Vagina (tissue), 2 donors: ENCODE measurements around the gene C16orf54. TPM values are rescaled to one million over a fixed set of nuclear protein-coding genes. Genes with fewer than 3 reads are reported as not detected.
"Not testable (repeated sequence)": the region's sequence is repeated elsewhere in the genome, so short reads cannot be mapped to it uniquely, and the experiment has no call there.

ENCODE experiments used
- DNase-seq, 2 donors: peaks; one replicate each; pipeline ENCODE4 v3.0.0-alpha.2; 2017; ENCODE audit errors: extremely low spot score in 2 of 2
- H3K27ac ChIP-seq: fragments of 200-600 bp; sonication (generic); one replicate; pipeline ENCODE4 v1.5.1; 2019
- H3K27me3 ChIP-seq: fragments of 200-600 bp; sonication (generic); one replicate; pipeline ENCODE4 v1.5.1; 2019
- H3K36me3 ChIP-seq, 2 donors: fragments of 200-600 bp; sonication (generic); one replicate each; pipeline ENCODE4 v1.5.1; 2017 to 2019
- H3K4me1 ChIP-seq: fragments of 200-600 bp; sonication (generic); one replicate; pipeline ENCODE4 v1.5.1; 2019
- H3K4me3 ChIP-seq, 2 donors: fragments of 200-600 bp; sonication (generic); 1 replicate in 1 of 2; 2 replicates in 1 of 2; pipeline ENCODE4 v1.5.1; 2016 to 2019
- H3K9me3 ChIP-seq: fragments of 200-600 bp; sonication (generic); one replicate; pipeline ENCODE4 v1.5.1; 2019
- POLR2A ChIP-seq, 2 donors: fragments of 450-650 bp; IDR thresholded peaks; one replicate each; pipeline ENCODE4 v1.6.1; 2017; ENCODE audit warnings: antibody characterized with exemption in 2 of 2, mild to moderate bottlenecking in 2 of 2, moderate library complexity in 2 of 2
- POLR2AphosphoS5 ChIP-seq, 2 donors: sonication (generic); formaldehyde crosslinking; IDR thresholded peaks; one replicate each; pipeline ENCODE4 v1.9.0; 2017; ENCODE audit warnings: antibody characterized with exemption in 2 of 2, mild to moderate bottlenecking in 2 of 2, low read depth in 1 of 2; ENCODE audit not compliant: insufficient read depth in 1 of 2
- intact Hi-C: fragments of 100-400 bp; cut with DNase I; formaldehyde crosslinking; loops from one replicate; pipeline ENCODE4 v1.15.1; 2023
- total RNA-seq: library from RNA; depleted of rRNA; stranded (reverse); fragments of >200 nt; gene quantifications from one replicate; pipeline ENCODE4 v1.2.3, GENCODE V29; 2016
- TF ChIP-seq, protein P1 (sequence below), 3 experiments: fragments of 450-650 bp in 2 of 3; fragments of 200-600 bp in 1 of 3; sonication (generic) in 1 of 3; IDR thresholded peaks; one replicate each; pipeline ENCODE4 v1.5.1; 2017 to 2019; ENCODE audit warnings: antibody characterized with exemption in 3 of 3, mild to moderate bottlenecking in 2 of 3, moderate library complexity in 2 of 3

The C16orf54 gene
- total RNA-seq, 1 donor from 2014 or later, result 3.2 TPM

DNA sequence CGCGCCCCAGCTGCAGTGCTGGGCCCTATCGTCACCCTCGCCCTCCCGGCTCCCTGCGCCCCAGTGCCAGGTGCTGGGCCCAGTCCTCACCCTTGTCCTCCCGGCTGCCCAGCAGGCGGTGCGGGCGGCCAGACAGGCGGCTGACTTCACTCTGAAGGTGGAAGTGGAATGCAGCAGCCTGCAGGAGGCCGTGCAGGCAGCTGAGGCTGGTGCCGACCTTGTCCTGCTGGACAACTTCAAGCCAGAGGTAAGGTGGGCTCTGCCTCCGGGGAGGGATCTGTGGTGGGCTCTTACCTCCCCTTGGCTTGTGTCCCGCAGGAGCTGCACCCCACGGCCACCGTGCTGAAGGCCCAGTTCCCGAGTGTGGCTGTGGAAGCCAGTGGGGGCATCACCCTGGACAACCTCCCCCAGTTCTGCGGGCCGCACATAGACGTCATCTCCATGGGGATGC lies 48.9 kb downstream of the C16orf54 start:
- no peak overlapping the region for H3K4me3 ChIP-seq
- no peaks in the 10 kb centered on the region for H3K27me3 ChIP-seq
- intact Hi-C loops, result no loop called here
- no peaks in the 10 kb centered on the region for H3K36me3 ChIP-seq
- H3K4me1 ChIP-seq, result peaks cover 9% of the 10 kb centered on the region
- no peak for DNase-seq
- no peak for TF ChIP-seq POLR2A (IDR thresholded peaks at IDR 0.05)
- no peak for TF ChIP-seq POLR2AphosphoS5 (IDR thresholded peaks at IDR 0.05; ENCODE audit: insufficient read depth in 1 of 2, low read depth in 1 of 2)
- TF ChIP-seq, protein P1, sequence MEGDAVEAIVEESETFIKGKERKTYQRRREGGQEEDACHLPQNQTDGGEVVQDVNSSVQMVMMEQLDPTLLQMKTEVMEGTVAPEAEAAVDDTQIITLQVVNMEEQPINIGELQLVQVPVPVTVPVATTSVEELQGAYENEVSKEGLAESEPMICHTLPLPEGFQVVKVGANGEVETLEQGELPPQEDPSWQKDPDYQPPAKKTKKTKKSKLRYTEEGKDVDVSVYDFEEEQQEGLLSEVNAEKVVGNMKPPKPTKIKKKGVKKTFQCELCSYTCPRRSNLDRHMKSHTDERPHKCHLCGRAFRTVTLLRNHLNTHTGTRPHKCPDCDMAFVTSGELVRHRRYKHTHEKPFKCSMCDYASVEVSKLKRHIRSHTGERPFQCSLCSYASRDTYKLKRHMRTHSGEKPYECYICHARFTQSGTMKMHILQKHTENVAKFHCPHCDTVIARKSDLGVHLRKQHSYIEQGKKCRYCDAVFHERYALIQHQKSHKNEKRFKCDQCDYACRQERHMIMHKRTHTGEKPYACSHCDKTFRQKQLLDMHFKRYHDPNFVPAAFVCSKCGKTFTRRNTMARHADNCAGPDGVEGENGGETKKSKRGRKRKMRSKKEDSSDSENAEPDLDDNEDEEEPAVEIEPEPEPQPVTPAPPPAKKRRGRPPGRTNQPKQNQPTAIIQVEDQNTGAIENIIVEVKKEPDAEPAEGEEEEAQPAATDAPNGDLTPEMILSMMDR (IDR thresholded peaks at IDR 0.05), result no peak
- H3K27ac ChIP-seq, result no peak overlapping the region
- H3K9me3 ChIP-seq, result no peaks in the 10 kb centered on the region

DNA sequence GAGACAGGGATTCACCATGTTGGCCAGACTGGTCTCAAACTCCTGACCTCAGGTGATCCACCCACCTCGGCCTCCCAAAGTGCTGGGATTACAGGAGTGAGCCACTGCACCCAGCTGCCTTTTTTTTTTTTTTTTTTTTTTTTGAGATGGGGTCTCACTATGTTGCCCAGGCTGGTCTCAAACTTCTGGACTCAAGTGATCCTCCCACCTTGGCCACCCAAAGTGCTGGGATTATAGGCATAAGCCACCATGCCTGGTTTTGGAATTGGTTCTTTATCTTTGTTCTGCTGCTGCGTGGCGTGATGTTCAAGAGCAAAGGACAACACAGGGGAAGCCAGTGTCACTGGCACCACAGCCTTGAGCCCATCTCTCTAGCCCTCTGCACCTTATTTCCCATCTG lies 50.1 kb downstream of the C16orf54 start:
- H3K4me3 ChIP-seq, H3K27ac ChIP-seq, H3K27me3 ChIP-seq, H3K9me3 ChIP-seq, DNase-seq, intact Hi-C loops, H3K36me3 ChIP-seq, H3K4me1 ChIP-seq: not testable (repeated sequence)

DNA sequence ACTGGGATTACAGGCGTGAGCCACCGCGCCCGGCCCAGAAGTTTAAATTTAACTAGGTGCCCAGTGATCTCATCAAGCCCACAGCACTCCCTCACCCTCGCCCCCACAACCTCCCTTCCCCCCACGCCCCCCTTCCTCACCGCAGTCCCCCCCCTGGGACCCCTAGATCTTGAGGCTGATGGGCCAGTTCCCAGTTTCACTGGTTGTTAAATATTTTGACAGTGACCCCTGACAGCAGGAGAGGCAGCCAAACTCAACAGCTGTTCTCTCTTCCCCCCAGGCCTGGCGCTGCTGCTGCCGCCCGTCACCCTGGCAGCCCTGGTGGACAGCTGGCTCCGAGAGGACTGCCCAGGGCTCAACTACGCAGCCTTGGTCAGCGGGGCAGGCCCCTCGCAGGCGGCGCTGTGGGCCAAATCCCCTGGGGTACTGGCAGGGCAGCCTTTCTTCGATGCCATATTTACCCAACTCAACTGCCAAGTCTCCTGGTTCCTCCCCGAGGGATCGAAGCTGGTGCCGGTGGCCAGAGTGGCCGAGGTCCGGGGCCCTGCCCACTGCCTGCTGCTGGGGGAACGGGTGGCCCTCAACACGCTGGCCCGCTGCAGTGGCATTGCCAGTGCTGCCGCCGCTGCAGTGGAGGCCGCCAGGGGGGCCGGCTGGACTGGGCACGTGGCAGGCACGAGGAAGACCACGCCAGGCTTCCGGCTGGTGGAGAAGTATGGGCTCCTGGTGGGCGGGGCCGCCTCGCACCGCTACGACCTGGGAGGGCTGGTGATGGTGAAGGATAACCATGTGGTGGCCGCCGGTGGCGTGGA lies 51.2 kb downstream of the C16orf54 start:
- Histone ChIP-seq H3K4me1 (peaks cover 5% of the 10 kb centered on the region), H3K36me3 (no peaks in the 10 kb centered on the region), H3K4me3 (no peak overlapping the region), H3K27me3 (no peaks in the 10 kb centered on the region), H3K27ac (peak overlapping the region; percentile 44), H3K9me3 (no peaks in the 10 kb centered on the region)
- TF ChIP-seq, protein P1 (IDR thresholded peaks at IDR 0.05), result no peak
- TF ChIP-seq POLR2A (IDR thresholded peaks at IDR 0.05), result no peak
- TF ChIP-seq POLR2AphosphoS5 (IDR thresholded peaks at IDR 0.05; ENCODE audit: insufficient read depth in 1 of 2, low read depth in 1 of 2), result no peak
- intact Hi-C loops, result no loop called here
- no peak for DNase-seq

DNA sequence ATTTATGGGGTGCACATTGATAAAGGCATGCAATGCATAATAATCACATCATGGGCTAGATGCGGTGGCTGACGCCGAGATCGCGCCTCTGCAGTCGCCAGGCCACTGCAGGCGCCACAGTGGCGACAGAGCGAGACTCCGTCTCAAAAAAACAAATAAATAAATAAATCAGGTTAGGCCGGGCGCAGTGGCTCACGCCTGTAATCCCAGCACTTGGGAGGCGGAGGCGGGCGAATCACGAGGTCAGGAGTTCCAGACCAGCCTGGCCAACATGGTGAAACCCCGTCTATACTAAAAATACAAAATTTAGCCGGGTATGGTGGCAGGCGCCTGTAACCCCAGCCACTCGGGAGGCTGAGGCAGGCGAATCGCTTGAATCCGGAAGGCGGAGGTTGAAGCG lies 53.2 kb downstream of the C16orf54 start:
- H3K4me3 ChIP-seq, intact Hi-C loops, H3K9me3 ChIP-seq, H3K4me1 ChIP-seq, H3K27me3 ChIP-seq, H3K27ac ChIP-seq, DNase-seq, H3K36me3 ChIP-seq: not testable (repeated sequence)

Other genes with a start within 250 kb of the C16orf54 start
- 73.2 TPM for gene NPIPB12, start 239.6 kb downstream of the C16orf54 start, total RNA-seq
- 7.4 TPM for gene SPN, start 82.7 kb downstream of the C16orf54 start, total RNA-seq
- 13.8 TPM for gene QPRT, start 66.8 kb downstream of the C16orf54 start, total RNA-seq
- not detected for gene ZG16, start 32.3 kb upstream of the C16orf54 start, total RNA-seq
- gene KIF22, start 44.8 kb upstream of the C16orf54 start, total RNA-seq, result 18.9 TPM
- 87.7 TPM for gene MAZ, start 60.5 kb upstream of the C16orf54 start, total RNA-seq
- 20.4 TPM for gene PRRT2, start 66.2 kb upstream of the C16orf54 start, total RNA-seq
- gene PAGR1, start 70.2 kb upstream of the C16orf54 start, total RNA-seq, result 23.6 TPM
- 111 TPM for gene MVP, start 74.5 kb upstream of the C16orf54 start, total RNA-seq
- gene CDIPT, start 117.2 kb upstream of the C16orf54 start, total RNA-seq, result 89.4 TPM
- gene SEZ6L2, start 153.6 kb upstream of the C16orf54 start, total RNA-seq, result 15.7 TPM
- not detected for gene ASPHD1, start 154.5 kb upstream of the C16orf54 start, total RNA-seq
- 20.4 TPM for gene KCTD13, start 180.2 kb upstream of the C16orf54 start, total RNA-seq
- 85.7 TPM for gene TMEM219, start 216.1 kb upstream of the C16orf54 start, total RNA-seq
- 33.1 TPM for gene TAOK2, start 227.9 kb upstream of the C16orf54 start, total RNA-seq
- 7.1 TPM for gene HIRIP3, start 249.6 kb upstream of the C16orf54 start, total RNA-seq